Measurements from ENCODE around the gene MCHR1. TPM values are rescaled to one million over a fixed set of nuclear protein-coding genes. Genes with fewer than 3 reads are reported as not detected.

MCHR1 gene
- total RNA-seq, 1 experiment from 2014 or later = not detected

GRCh38 chr22:40726514-40726913 is 47.2 kb downstream of the MCHR1 start:
- Histone ChIP-seq H3K4me3 (ENCODE audit: low read depth, low read length, poor library complexity, severe bottlenecking) (no peak overlapping the region), H3K27ac (ENCODE audit: low read depth, low read length, poor library complexity, severe bottlenecking) (peak overlapping the region; percentile 25), H3K36me3 (ENCODE audit: insufficient read depth, low read length, poor library complexity, severe bottlenecking) (no peaks in the 10 kb centered on the region), H3K4me1 (ENCODE audit: insufficient read depth, low read length, poor library complexity, severe bottlenecking) (peaks cover 30% of the 10 kb centered on the region), H3K27me3 (replicated peaks; ENCODE audit: insufficient read depth, low read depth, low read length, poor library complexity) (no peaks in the 10 kb centered on the region), H3K9me3 (ENCODE audit: low read depth, low read length, poor library complexity, severe bottlenecking) (no peaks in the 10 kb centered on the region)
- DNase-seq (ENCODE audit: low spot score) = peak; percentile 71
- BruUV-seq (replicated peaks) = no TSS peak
- TF ChIP-seq CTCF (conservative IDR thresholded peaks at IDR 0.05; ENCODE audit: low read depth, low read length) (no peak), EZH2 (IDR thresholded peaks at IDR 0.05; ENCODE audit: borderline replicate concordance, low read depth, low read length, poor library complexity, severe bottlenecking) (no peak)
- CTCF ChIA-PET = interaction anchor here (0.6 to 1.1 kb wide), 2 partner anchors 34 to 193 kb away, joined by 3 read pairs; no protein-coding TSS in a partner anchor
- POLR2A ChIA-PET (ENCODE audit: low non-redundant PET) = no interaction called here
- intact Hi-C loops (cut with micrococcal nuclease; ENCODE audit: unreplicated experiment) = no loop called here

- peak overlapping the region; percentile 25 for H3K27ac ChIP-seq (ENCODE audit: low read depth, low read length, poor library complexity, severe bottlenecking)
- no peaks in the 10 kb centered on the region for H3K9me3 ChIP-seq (ENCODE audit: low read depth, low read length, poor library complexity, severe bottlenecking)
- H3K4me1 ChIP-seq (ENCODE audit: insufficient read depth, low read length, poor library complexity, severe bottlenecking) = peaks cover 26% of the 10 kb centered on the region
- POLR2A ChIA-PET (ENCODE audit: low non-redundant PET) = no interaction called here
- no peak overlapping the region for H3K4me3 ChIP-seq (ENCODE audit: low read depth, low read length, poor library complexity, severe bottlenecking)
- DNase-seq (ENCODE audit: low spot score) = peak; percentile 58
- no TSS peak for BruUV-seq (replicated peaks)
- intact Hi-C loops (cut with micrococcal nuclease; ENCODE audit: unreplicated experiment) = no loop called here
- H3K27me3 ChIP-seq (replicated peaks; ENCODE audit: insufficient read depth, low read depth, low read length, poor library complexity) = no peaks in the 10 kb centered on the region
- H3K36me3 ChIP-seq (ENCODE audit: insufficient read depth, low read length, poor library complexity, severe bottlenecking) = no peaks in the 10 kb centered on the region
- no peak for TF ChIP-seq EZH2 (IDR thresholded peaks at IDR 0.05; ENCODE audit: borderline replicate concordance, low read depth, low read length, poor library complexity, severe bottlenecking)
- TF ChIP-seq CTCF (conservative IDR thresholded peaks at IDR 0.05; ENCODE audit: low read depth, low read length) = no peak
- CTCF ChIA-PET = interaction anchor here (0.6 kb wide), 1 partner anchor 194 kb away, joined by 3 read pairs; no protein-coding TSS in a partner anchor
Observed at GRCh38 chr22:40727070-40727963, 48.0 kb downstream of the MCHR1 start.

- no peaks in the 10 kb centered on the region for H3K27me3 ChIP-seq (replicated peaks; ENCODE audit: insufficient read depth, low read depth, low read length, poor library complexity)
- no peak for DNase-seq (ENCODE audit: low spot score)
- no peaks in the 10 kb centered on the region for H3K9me3 ChIP-seq (ENCODE audit: low read depth, low read length, poor library complexity, severe bottlenecking)
- ChIA-PET POLR2A (ENCODE audit: low non-redundant PET) (no interaction called here), CTCF (interaction anchor here (0.9 kb wide), 1 partner anchor 45 kb away, joined by 3 read pairs; no protein-coding TSS in a partner anchor)
- H3K27ac ChIP-seq (ENCODE audit: low read depth, low read length, poor library complexity, severe bottlenecking) = peak overlapping the region; percentile 25
- peaks cover 33% of the 10 kb centered on the region for H3K4me1 ChIP-seq (ENCODE audit: insufficient read depth, low read length, poor library complexity, severe bottlenecking)
- no TSS peak for BruUV-seq (replicated peaks)
- intact Hi-C loops (cut with micrococcal nuclease; ENCODE audit: unreplicated experiment) = no loop called here
- H3K36me3 ChIP-seq (ENCODE audit: insufficient read depth, low read length, poor library complexity, severe bottlenecking) = no peaks in the 10 kb centered on the region
- H3K4me3 ChIP-seq (ENCODE audit: low read depth, low read length, poor library complexity, severe bottlenecking) = no peak overlapping the region
- no peak for TF ChIP-seq EZH2 (IDR thresholded peaks at IDR 0.05; ENCODE audit: borderline replicate concordance, low read depth, low read length, poor library complexity, severe bottlenecking)
- TF ChIP-seq CTCF (conservative IDR thresholded peaks at IDR 0.05; ENCODE audit: low read depth, low read length) = no peak
Observed at GRCh38 chr22:40727964-40728615, 48.8 kb downstream of the MCHR1 start.
